T-helper 22 cell (primary cell): ENCODE data around the gene HMGN3.
"Not testable (repeated sequence)": the region's sequence is repeated elsewhere in the genome, so short reads cannot be mapped to it uniquely, and the experiment has no call there.

Experiments
- DNase-seq: peaks from one replicate; pipeline ENCODE4 v3.0.0-alpha.2; 2020; ENCODE audit warnings: low read depth

The HMGN3 gene

DNA sequence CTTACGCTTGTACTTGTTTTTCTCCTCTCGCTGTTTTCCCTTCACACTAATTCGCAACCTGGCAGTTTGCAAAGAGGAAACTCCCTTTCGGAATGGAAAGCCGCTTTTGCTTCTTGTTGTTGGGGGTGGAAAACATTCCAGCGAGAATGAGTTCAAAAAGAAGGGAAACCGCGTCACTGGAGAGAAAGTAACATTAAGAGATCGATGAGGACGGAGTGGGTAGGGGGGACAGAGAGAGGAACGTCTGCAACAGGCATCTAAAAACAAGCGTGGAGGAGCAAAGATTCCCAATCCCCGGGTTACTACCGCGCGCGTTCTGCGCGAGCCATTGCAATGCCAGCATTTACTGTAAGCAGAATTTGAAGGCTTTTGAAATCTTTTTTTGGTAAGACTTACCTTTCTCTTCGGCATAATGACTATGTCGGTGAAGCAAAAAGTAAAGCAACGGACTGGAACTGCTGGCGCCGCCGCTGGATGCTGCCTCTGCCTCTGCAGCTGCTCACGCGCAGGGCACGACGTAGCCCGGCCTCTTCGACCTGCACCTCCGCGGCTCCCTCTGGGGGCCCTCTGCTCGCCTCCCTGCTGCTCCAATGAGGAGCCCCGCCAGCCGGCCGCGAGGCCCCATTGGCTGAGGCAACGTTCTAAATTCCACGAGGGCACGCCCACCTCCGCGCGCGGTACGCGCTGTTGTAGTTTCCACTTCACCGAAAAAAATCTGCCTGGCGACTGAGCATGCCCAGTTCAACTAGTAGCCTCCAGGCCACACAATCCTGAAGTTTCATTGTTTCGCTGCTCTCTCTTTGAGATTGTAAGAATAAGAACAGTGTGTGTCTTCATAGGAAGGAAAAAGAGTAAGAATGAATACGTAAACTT, at the start of gene HMGN3:
HMGN3 (minus strand) TSS at position 533 of the 873 bp plus-strand sequence.
- DNase-seq = peak; percentile 79

DNA sequence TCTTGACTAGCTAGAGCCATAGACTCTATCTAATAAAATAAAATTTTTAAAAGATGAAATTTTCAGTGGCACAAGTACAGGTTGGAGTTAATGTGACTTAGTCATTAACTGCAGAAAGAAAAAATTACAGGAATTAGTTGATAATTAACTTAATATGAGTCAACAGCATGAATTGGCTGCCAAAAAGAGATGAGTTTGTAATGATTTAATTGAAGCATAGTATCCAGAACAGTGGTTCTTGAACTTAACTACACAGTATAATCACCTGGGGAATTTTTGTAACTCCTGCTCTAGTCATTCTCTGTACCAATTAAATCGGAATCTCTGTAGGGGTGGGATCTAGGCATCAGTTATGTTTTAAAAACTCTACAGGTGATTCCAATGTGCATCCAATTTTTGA, 46.3 kb upstream of the HMGN3 start:
- DNase-seq = no peak

DNA sequence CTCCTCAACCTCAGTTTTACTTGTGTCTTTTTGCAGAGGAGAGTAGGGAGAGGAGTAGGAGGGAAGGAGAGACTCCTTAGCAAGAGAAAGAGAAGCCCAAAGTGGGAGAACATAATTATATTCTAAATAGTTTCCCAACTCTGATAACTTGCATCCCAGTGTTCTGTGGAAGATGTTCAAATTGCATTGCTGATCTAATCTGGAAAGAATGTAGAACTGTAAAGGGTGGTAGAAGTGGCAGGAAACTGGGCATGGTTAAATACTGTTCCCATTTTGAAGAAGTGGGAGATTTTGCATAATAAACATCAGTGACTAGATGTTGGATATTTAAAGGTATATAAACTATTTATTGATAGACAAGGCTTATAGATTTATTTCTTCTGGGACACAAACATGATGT, 42.6 kb upstream of the HMGN3 start:
- DNase-seq = no peak

DNA sequence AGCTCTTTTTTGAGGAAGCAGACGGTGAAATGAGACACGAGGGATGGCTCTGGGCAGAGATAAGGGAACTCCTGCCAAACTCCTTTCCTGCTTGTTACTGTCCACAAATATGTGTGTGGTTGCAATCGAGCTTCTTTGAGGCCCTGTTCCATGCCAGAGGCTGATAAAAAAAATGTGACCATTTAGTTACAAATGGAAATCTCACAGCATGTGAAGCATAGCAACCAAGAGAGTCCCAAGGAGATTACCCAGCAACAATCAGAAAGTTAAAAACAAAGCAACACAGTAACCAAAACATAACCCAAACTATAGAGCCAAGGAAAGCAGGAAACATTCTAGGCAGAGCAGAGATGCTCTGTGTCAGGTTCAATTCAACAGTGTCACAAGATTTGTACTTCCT, 35.4 kb upstream of the HMGN3 start:
- no peak for DNase-seq

DNA sequence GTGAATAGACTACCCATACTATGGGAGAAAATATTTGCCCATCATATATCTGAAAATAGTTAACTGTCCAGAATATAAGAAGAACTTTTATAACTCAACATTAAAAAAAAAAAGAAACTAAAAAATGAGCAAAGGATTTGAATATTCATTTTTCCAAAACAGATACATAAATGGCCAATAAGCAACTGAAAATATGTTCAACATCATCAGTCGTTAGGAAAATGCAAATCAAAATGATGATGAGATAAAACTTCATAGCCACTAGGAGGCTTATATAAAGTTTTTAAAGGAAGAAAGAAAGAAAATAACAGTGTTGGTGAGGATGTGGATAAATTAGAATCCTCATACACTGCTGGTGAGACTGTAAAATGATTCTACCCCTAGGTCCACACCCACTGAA, 32.6 kb upstream of the HMGN3 start:
- DNase-seq = no peak

DNA sequence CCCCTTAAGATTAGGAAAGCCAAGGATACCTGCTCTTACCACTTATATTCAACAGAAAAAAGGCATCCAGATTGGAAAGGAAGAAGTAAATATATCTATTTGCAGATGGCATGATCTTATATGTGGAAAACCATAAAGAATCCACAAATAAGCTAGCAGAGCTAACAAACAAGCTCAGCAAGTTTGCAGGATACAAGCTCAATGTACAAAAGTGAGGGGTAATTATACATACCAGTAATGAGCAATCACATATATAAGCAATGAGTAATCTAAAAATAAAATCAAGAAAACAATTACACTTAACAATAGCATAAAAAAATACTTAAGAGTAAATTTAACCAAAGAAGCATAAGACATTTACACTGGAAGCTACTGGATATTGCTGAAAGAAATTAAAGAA, 31.6 kb upstream of the HMGN3 start:
- DNase-seq = no peak

DNA sequence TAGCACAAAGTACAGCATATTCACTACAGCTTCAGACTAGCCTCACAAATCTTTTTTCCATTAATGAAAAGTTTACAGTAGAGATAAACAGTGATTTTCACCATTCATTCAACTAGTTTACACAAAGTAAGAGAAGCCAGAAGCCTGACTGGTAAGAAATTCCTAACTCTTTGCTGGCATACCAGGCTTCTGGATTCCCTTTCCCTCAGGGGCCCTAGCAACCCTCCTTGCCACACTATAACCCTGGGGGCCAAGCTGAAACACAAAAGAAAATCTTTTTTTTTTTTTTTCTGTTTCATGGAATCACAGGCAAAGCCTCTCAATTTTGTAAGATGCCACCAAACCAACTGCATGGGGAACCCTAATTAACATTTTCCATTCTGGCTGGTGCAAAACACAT, 28.9 kb upstream of the HMGN3 start:
- no peak for DNase-seq

DNA sequence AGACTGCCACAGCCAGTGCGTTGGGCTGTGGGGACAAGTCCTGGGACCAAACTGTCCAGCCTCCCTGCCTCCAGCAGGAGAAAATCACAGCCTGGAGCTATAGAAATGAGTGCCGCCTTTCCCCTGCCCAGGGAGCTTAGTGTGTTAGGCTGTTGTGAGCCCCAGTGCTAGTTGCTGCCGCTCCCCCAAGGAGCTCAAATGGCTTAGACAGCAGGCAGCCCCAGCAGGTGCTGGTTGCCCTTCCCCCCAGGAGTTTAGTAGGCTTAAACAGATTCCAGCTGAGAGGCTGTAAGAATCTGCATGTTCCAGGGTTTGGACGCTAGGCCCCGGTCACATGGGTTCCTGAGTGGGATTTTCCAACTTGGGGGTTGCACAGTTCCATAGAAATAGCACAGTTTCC, 27.2 kb upstream of the HMGN3 start:
- no peak for DNase-seq

DNA sequence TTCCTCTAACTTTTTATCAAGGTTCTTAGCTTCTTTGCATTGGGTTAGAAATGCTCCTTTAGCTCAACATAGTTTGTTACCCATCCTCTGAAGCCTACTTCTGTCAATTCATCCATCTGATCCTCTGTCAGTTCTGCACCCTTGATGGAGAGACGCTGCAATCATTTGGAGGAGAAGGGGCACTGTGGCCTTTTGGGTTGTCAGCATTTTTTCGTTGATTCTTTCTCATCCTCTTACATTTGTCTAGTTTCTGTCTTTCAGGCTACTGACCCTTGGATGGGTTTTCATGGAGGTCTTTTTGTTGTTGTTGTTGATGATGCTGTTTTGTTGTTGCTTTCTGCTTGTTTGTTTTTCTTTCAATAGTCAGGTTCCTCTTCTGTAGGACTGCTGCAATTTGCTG, 26.3 kb upstream of the HMGN3 start:
- no peak for DNase-seq

DNA sequence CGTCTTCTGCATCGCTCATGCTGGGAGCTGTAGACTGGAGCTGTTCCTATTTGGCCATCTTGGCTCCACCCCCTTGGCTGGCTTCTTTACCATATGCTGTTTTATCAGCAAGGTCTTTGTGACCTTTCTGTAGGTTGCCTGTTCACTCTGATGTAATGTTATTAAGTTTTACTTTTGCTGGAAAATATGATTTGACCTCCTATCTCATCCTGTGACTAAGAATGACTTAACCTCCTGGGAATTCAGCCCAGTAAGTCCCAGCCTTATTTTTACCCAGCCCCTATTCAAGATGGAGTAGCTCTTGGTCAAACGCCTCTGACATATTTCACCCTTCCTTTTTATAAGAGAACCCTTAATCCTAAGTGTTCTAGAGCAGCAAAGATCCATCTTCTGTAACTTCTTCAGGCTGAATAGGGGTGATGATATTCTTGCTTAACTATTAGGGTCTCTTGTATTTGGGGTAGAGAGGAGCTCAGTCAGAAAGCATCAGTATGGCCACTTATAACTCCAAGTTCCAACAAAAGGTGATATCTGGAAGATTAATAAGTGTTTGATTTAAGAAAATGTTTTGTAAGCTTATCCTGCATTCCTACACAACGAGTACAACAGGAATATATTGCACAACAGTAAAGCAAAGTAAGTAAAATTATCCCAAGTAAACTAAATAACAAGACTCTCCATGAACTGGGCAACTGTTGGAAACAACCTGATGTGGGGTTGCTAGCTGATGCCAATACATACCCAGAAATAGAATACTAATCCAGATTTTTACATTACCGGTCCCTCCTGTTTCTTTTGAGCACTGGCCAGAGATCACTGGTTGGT, 23.1 kb upstream of the HMGN3 start:
- no peak for DNase-seq

DNA sequence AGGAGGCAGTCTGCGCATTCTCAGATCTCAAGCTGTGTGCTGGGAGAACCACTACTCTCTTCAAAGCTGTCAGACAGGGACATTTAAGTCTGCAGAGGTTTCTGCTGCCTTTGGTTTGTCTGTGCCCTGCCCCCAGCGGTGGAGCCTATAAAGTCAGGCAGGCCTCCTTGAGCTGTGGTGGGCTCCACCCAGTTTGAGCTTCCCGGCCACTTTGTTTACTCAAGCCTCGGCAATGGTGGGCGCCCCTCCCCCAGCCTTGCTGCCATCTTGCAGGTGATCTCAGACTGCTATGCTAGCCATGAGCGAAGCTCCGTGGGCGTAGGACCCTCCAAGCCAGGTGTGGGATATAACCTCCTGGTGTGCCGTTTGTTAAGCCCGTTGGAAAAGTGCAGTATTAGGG, 22.3 kb upstream of the HMGN3 start:
- not testable (repeated sequence) for DNase-seq

DNA sequence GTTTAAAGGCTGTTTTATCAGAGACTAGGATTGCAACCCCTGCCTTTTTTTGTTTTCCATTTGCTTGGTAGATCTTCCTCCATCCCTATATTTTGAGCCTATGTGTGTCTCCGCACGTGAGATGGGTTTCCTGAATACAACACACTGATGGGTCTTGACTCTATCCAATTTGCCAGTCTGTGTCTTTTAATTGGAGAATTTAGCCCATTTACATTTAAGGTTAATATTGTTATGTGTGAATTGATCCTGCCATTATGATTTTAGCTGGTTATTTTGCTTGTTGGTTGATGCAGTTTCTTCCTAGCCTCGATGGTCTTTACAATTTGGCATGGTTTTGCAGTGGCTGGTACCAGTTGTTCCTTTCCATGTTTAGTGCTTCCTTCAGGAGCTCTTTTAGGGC, 20.6 kb upstream of the HMGN3 start:
- DNase-seq = not testable (repeated sequence)

DNA sequence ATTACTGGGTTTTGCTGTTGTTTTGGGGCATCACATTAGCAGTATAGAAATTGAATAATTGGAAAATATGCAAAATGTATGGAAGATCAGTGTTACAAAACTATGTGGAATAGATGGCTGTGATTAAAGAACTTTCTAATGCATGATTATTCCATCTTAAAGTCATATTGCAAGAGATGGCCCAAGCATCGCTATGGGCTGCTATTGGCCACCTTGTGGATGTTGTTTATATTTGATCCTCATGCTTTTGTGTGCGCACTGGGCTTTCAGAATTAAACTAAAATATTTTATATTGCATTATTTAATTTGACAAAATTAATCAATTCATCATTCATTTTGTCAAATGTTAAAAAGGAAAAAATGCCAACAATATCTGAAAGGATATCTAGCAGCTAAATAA, 16.1 kb upstream of the HMGN3 start:
- DNase-seq = no peak

DNA sequence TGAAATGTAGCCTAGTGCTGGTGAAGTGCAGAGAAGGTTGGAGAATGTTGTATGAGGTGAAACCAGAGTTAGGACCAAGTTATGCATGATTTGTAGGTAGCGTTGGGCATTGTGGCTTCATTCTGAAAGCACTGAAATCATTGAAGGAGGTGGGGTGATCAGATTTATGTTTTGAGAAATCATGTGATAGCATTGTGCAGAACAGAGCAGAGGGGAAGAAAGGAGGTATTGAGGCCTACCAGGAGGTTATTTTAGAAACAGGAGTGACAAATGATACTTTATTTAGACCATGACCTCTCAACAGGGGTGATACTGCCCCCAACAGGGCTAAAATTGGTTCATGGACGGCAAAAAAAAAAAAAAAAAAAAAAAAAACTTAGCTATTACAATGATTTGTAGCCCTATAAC, 15.6 kb upstream of the HMGN3 start:
- no peak for DNase-seq

DNA sequence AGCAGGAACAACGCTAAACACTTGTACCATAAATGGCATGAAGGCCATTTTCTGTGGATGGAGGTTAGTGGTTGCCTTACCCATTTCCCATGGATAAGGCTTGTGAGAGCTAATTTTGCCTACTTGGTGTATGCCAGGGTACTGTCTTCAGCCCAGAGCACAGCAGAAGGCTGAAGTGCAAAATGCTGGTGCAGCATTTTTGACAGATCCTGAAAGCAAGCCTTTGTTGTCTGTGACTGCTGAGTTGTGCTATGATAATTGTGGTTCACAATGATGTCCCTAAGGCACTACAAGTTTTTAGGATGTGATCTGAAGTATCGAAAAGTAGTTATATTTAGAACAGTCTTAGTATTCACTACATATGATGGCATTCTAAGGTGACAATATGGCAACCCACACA, 14.7 kb upstream of the HMGN3 start:
- DNase-seq = no peak

DNA sequence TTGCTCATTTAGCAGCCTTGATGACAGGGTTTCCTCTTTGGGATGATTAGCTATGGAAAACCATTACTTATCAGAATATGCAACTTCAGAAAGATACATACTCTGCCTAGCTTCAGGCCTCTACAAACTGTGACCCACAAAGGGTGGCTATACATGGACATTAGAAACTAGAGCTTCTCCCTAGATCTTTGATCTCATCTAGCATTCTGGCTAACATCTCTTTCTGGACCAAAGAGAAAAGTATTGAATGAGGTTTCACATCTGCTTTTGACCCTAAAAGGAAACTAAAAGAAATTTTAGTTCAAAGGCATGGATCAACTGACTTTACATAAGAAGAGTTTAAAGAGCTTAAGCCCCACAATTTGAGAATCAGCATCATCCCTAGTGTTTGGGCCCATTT, 12.4 kb upstream of the HMGN3 start:
- DNase-seq = no peak

DNA sequence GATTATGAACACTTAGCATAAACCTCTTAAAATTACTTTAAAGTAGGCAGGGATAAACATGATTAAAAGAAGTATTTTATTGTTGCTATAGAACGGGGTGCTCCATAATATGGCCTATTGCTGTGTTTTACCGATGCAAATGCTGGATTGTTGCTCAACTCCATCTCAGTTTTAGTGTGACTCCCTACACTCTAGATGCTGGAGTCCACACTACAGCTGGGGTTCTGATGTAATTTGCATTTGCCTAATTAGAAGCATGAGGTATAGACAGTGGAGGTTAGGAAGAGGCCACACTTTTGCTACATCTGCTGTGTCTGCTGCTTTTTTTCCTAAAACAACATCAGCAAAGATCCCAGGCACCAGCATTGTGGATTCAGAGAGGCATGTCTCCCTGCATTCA, 6.7 kb upstream of the HMGN3 start:
- DNase-seq = no peak

DNA sequence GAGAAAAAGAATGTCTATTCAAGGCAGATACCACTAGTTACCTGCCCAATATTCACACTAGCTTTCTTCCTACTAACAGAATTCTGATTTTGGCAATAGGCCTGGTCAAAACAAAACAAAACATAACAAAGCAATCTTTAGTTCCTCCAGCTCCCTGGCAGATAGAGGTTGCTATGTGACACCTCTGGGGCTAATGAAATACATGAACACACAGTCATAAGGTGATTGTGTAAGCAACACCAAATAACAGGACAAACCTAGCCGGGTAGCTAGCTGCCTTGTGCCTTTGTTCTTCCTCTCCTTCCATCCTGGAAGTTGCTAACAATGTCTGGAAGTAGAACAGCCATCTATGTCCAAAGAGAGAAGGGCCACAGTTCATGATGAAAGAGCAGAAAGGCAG, 6.0 kb upstream of the HMGN3 start:
- DNase-seq = no peak

DNA sequence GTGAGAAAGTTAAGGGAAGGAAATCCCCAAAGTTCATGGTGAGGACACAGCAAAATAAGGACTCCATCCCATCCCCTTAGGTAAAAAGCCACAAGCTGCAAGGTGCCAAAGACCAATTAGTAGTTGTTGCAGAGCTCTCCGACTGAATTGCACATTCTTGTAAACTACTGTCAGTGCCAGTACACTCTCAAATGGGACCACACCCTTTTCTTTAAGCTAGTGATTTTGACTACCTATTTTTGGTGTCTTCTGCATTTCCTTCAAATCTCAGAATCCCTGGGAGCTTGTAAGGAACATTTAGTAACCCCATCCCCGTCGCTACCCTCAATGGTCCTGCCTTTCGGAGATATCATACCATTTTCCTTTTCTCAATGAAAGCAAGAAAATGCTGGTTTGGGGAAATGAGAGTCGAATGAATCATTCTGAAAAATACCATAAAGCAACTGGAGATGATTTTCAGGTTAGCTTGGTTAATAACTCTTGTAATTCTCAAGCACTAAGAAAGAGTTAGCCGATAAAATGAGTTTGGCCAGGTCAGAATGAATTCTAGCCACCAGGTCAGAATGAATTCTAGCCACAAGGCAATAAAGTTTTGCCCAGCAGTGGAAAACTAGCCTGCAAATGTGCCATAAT, 5.2 kb upstream of the HMGN3 start:
- no peak for DNase-seq

DNA sequence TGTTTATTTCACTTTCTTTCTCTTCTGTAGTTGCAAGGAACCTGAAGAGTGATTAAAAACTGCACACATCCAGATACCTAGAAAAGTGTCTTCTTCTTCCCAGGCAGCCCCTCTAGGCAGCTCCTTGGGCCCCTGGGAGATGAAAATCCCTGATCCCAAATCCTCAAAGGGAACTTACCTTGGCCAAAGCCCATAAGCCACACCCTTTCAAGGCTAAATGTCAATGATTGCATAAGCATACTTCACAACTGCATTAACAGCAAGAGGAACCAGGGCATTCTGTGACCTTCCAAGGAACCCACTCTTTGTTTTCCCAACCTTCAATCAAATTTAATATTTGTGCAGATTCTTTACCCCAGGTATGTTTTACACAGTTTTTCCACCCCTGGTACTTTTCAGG, 4.4 kb upstream of the HMGN3 start:
- no peak for DNase-seq

DNA sequence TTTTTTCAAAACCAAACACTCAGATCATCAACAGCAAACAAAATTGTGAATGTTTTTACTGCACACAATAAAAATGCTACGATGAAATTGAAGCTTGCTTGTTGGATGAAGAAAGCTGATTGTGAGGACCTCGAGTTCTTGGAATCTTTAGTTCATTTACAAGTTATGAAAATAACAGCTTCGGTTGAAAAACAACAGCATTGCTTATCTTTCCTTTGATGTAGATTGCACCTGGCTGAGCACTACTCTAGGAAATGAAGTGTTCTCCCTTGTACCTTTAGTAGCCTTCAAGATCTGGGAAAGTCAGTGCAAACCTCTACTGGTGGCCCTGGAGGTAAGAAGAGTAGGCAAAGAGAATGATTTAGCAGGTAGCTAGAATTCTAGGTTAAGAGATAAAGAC, 2.2 kb upstream of the HMGN3 start:
- DNase-seq = no peak

DNA sequence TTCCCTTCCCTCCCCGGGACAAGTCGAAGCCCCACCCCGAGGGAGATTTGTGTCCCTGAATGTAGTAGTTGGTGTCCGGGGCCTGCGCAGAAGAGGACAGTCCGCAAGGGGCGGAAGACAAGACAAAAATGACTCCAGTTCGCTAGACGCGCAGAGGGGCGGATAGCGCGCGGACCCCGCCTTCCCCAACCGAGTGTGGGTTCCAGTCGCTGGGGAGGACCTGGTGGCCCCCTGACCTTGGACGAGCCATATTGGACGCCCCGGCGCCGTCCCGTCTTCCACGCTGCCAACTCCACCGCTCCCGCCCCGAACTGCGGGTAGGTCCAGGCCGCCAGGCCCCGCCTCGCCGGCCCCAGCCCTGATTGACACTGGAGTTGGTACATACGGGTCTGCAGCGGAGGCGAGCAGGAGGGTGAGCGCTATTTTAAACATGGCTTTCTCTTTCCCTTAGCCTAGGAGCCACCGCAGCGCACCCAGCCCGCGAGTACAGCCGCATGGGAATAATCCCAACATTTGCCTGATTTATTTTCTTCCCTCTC, 802 bp downstream of the HMGN3 start:
- peak; percentile 61 for DNase-seq
